Activated effector memory CD4-positive, alpha-beta T cell treated with Interleukin-2 at 50 U/mL for 16 hours (primary cell): Measurements from ENCODE around the gene SPACA4.
A peak's percentile ranks its signal among the peaks of the same experiment; 100 is the strongest.

Source experiments
- DNase-seq: peaks from one replicate; pipeline ENCODE4 v3.0.0-alpha.2; 2020

The SPACA4 gene

DNA sequence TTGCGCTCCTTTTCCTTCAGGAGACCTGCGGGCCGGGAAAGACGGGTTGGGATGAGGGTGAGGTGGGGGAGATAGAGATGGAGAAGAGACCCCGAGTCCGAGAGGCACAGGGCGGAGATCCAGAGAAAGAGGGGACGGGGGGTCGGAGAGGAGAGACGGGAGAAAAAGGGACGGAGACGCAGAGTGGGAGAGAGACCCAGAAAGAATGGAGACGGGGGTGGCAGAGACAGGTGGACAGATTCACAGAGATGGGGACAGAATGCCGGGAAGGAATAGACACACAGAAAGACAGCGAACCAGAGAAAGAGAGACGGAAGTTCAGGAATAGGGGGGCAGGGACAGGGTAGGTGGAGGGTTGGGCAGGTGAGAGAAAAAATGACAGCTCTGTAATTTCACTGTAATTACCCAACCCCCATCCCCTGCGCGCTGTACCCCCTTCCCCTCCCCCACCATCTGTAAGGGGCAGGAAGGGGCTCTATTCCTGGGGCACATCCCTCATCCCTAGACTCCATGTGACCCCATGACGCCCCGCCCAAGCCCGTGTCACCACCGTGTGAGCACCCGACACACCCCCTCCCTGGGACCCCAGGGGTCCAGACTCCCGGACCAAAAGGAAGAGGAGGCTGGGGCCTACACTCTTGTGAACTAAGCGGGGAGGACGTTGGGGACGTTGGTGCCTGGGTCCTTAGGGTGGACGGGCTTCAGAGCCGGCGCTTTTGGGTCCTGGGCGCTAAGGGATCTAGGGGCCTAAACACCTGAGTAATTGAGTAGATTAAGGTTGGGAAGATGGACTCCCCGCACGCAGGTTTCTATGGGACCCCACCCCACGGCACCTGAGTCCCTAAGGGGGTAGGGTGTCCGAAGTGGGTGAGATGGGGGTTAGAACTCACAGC, 29.7 kb downstream of the SPACA4 start:
- no peak for DNase-seq

DNA sequence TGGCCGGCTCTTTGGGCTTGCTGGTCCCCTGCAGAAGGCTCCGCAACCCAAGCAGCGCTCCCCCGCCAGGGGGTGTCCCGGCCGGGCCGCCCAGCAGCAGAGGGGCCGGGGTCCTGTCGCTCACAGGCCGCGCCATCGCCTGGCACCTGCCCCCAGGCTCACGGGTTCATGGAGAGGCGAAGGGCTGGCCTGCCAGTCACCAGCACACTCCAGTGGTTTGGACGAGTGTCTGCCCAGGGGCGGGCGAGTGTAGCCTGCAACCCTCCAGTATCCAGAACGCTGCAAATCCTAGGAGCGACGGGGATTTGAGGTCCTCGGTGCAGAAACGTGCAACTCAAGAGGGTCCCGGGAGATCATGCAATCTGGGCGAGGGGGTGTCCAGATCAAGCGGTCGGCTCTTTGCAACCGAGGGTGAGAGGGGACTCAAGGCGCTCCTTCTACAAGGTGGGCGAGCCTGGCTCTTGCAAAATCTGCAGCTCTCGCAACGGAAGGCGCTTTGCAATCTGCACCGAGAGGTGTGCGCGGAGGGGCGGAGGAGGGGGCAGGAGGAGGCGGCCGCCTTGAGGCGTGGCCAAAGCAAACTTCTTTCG, 30.4 kb downstream of the SPACA4 start, which contains the start of gene DBP:
Gene DBP, minus strand, starts transcription at position 521 of the 590 bp plus-strand sequence. Its CDS starts 385 bp downstream, at position 136.
- no peak for DNase-seq

DNA sequence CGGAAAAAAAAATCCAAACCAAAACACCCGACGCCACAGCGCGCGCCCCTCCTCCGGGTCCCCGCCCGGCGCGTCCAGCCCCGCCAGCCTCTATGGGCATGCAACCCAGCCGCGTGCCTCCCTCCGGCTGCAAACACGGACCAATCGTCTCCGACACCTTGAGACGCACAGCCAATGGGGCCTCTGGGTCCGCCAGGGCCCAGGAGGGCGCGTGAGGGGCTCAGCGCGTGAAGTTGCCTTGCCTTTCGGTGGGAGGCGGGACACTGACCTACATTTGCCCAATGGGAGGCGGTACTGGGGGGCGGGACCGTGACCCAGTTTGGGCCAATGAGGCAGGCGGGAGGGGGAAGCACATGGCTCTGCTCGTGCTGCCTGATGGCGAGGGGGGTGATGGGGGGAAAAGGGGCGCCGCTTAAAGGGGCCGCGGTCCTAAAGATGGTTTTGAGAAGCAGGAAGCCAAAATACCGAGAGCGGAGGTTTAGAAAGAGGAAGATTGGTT, 31.0 kb downstream of the SPACA4 start:
- peak; percentile 100 for DNase-seq

DNA sequence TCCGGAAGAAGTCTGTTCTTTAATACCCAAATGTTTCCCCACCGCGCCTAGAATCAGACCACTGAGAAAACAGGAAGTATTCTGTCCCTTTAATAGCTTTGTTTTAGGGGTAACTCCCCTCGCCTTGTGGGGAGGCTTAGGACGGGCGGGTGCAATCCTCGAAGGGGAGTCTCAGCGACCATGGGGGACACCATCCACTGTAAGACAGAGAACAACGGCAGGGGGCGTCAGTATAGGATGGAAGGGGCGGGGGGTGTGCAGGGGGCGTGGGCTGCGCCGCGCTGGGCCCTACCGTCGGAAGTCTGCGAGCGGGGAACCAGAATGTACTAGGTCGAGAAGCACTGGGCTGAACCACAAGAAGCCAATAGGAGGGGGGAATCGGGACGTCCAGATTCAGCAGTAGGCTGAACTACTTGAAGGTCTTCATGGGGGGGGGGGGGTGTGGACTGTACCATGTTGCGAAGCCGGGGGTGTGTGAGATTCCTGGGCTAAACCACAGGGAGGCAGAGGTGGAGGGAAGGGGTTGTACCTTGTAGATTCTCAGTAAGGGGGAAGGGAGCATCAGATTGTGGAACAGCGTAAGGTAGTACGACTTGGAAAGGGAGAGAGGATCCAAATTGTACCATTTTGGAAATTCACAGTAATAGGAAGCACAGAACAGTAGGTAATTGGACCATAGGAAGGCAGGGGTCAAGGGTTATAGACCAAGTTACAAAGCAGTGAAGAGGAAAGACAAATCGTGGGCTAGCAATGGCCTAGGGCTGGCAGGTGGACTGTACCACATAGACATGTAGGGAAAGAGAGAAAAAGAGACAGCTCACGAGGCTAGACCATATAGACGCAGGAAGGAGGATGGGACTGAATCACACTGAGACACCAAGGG, 31.6 kb downstream of the SPACA4 start:
- DNase-seq = peak; percentile 74

DNA sequence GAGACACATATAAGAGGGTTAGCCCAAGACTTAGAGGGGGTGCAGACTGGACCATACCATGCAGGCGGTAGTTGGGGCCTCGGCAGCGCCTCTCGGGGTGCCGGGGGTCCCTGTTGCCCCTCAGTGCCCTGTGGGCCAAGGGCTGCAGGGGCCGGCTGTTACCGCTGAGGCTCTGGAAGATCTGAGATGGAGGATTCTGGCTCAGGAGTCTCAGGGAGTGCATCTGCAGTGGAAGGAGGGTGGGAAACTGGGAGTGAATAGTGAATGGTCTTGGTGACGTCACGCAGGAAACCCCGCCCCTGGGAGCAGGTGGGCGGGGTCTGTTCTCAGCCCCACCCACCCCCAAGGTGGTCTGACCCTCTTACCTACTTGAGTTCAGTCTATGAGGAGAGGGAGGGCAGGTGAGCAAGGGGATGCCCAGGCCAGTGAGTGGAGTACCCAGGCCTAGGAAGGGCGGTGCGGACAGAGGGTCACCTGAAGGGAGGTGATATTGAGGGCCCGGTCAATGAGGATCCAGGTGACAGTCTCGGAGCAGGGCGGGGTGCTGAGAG, 32.4 kb downstream of the SPACA4 start:
- no peak for DNase-seq

DNA sequence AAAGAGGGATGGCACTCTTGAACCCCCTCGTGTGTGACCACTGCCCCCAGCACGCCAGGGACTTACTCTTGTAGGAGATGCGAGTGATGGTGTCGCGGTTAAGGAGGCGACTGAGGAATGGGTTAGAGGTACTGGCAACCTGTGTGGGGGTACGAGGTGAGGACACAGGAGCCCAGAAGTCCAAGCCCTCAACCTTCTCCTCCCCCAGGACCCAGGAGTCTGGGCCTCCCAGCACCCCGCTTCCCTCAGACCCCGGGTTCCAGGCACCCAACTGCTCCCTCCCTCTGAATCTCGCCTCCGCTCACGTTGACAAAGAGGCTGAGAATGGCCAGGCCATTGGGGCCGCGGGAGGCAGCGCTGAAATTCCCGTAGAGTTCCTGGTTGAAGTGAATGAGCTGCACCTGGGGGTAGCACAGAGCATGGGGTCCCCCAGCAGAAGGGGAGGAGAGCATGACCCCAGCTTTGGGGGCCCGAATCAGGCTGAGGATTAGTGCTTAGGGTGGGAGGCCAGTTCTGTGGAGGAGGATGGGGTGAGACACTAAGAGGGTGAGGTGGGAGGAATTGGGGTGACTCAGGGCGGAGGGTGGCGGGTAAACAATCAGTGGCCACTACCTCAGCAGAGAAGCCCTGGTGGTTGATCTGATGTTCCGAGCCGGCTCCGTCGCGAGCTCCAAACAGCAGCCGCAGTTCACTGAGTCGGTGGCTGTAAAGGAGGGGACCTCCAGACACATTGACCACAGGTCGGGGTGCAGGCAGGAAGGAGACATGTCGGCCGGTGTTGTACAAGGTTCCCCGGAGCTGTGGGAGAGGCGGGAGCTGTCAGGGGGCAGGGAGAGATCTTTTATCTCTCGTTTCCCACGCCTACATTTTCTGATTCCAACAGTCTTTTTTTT, 33.2 kb downstream of the SPACA4 start:
- DNase-seq = no peak

DNA sequence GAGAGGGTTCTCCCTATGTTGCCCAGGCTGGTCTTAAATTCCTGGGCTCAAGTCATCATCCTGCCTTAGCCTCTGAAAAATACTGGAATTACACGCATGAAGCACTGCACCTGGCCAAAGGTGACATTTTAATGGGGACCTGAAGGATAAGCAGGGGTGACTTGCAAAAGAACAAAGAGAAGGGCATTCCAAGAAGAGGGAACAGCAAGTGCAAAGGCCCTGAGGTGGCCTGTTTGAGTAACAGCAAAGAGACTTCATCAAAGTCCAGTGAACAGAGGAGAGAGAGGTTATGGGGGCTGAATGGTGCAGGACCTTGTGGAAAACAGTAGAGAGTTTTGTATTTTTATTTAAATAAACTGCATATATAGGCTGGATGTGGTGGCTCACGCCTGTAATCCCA, 35.3 kb downstream of the SPACA4 start:
- no peak for DNase-seq

DNA sequence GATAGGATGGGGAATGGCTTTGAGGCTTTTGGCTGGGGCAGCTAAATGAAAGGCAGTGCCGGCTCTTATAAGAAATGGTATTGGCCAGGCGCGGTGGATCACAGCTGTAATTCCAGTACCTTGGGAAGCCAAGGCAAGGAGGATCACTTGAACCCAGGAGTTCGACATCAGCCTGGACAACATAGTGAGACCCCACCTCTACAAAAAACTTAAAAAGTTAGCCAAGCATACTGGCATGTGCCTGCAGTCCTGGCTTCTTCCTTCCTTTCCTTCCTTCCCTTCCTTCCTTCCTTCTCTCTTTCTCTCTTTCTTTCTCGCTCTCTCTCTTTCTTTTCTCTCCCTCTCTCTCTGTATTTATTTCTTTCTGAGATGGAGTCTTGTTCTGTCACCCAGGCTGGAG, 36.3 kb downstream of the SPACA4 start:
- DNase-seq = no peak

DNA sequence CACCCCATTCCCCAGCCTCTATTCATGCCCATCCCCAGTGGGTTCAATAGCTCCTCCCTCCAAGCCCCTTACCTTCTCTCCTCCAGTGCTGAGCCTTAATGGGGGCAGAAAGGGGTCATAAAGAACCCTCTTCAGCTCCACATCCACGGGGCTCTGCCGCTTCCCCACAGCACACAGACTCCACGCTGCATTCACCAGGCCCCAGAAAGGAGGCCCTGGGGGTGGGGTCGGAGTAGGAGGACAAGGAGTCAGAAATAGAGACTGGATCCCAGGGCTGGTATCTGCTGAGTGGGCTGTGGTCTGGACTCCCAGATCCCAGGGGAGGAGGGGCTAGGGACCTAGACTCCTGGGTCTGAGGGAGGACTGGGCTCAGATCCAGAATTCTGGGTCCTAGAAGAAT, 37.8 kb downstream of the SPACA4 start:
- no peak for DNase-seq

DNA sequence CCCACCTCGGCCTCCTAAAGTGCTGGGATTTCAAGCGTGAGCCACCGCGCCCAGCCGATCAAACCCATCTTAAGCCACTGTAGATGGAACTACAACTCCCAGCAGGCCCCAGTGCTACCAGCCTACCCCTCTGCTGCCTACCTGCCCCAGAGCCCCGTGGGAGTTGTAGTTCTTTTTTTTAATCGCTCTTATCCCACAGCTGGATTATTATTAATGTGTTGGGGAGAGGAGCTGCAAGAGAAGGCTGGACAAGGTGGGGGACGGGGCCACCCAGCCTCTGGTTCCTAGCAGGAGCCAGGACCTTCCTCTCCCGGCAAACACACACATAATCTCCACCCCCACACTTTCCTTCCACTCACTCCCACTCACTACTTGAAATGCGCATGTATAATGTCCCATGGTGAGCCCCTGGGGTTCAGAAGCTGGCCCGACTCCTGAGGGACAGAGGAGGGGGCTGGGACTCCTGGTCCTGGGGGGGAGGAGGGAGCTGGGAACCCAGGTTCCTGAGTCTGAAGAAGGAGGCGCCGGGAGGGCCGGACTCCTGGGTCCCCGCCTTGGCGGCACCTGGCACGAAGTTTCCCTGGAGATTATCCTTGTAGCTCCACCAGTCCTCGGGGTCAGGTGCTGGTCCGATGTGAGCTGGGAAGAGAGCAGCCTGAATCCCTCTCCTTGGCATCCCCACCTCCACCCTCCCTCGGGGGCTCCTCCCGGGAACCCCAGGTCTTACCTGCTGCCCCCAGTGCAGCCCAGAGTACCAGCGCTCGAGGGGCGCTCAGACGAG, 38.5 kb downstream of the SPACA4 start:
- peak; percentile 58 for DNase-seq

DNA sequence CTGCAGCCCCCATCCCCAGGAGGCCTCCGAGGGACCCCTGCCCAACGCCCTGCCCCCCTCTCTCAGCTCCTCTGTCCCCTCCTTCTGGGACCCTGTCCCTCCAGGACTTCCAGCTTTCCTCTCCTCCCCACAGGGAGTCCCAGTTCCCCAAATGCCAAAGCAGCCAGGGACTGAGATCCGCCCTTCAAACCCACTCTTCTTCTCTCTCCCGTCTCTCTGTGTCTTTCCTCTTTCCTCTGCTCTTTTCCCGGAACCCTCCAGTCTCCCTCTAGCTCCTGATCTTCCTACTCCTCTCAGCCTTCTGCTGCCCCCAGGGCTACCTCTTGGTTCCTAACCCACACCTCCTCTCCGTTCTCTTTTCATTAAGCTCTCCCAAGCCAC, 39.1 kb downstream of the SPACA4 start:
- DNase-seq = no peak

DNA sequence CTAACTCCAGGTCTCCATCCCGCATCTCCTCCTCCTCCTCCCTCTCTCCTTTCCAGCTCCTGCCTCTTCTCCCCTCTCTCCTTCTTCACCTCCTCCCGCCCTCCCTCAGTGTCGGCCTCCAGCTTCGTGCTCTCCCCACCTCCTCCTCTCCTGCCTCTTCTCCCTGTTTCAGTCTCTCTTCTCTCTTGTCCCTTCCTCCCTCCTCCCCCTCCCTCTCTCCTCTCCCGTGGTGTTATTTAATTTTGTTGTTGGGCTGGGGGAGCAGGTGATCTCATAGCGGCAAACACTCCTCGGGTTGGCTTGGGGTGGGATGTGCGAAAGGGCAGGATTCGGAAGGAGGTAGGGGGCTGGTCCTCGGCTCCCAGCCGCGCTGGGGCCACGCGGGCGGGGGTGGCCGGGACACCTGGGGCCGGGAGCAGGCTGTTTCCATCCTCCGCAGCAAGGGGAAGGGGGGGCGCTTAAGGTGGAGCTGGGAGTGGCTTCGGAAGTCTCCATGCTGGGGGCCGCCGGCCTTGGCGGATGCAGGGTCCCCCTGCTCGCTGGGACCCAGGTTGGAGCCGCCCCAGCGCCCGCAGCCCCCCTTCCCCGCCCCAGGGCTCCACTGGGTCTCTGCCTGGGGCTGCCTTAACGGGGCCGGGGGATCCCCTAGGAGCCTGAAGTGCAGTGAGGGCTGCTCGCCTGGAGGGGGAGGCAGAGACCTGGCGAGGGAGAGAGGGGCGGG, 39.6 kb downstream of the SPACA4 start, which contains the start of gene CA11:
Gene CA11, minus strand, starts transcription at position 187 of the 721 bp plus-strand sequence. CDS start 555 bp downstream, outside the sequence.
- DNase-seq = peak; percentile 89

DNA sequence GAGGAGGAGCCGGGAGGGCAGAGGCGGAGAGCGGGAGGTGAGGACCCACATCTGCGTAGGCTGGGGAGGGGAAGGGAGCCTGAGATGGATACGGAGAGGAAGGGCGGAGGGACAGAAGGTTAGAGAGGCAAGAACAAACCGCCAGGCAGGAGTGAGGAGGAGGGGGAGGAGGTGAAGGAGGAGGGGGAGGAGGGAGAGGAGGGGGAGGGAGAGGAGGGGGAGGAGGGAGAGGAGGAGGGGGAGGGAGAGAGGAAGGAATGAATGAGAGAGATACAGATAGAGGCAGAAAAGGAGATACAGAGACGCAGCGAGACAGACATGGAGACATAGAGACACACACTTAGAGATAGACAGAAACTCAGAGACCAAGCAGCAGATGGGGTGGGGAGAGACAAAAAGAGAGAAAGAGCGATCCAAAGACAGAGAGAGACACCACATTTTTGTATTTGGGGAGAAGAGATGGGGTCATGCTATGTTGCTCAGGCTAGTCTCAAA, 40.2 kb downstream of the SPACA4 start:
- DNase-seq = no peak

DNA sequence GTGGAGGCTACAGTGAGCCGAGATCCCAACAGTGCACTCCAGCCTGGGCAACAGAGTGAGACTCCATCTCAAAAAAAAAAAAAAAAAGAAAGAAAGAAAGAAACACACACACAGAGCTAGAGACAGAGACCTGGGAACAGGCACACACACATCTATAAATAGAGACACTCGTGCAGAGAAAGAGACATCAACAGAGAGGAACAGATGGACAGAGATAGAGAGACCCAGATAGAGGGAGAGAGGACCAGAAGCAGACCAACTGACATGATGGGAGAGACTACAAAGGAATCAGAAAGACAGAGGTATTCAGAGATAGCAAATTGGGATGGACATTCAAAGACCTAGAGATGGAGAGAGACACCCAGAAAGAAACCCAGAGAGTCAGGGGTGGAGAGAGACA, 41.6 kb downstream of the SPACA4 start:
- no peak for DNase-seq

DNA sequence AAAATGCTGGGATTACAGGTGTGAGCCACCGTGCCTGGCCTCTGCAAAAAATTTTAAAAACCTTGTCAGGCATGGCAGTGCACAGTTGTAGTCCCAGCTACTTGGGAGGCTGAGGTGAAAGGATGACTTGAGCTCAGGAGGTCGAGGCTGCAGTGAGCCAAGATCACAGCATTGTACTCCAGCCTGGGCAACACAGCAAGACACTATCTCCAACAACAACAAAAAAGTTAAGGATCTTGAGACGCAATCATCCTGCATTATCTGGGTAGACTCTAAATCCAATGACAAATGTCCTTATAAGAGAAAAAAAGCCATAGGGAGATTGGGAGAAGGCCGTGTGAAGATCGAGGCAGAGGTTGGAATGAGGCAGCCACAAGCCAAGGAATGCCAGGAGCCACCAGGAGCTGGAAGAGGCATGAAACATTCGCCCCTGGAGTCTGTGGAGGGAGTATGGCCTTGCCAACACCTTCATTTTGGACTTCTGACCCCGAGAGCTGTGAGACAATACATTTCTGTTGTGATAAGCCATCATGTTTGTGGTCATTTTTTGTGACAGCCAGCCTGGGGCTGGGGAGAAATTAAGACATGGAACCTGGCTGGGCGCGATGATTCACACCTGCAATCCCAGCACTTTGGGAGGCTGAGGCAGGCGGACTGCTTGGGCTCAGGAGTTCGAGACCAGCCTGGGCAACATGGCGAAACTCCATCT, 44.6 kb downstream of the SPACA4 start:
- DNase-seq = no peak

DNA sequence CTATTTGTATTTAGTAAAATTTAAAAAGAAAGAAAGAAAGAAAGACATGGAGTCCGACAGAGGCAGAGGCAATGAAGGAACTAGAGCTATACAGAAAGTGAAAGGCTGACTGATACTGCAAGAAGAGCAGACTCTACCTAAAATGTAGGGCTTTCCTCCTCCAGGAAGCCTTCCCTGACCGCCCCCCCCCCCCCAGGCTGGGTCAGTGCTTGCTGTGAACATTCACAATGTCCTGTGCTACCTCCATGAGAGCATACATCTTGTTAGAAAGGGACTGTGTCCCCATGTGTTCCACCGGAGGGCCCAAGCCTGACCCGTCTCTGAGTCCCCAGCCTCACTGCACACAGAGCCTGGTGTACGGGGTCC, 45.1 kb downstream of the SPACA4 start:
- DNase-seq = no peak

DNA sequence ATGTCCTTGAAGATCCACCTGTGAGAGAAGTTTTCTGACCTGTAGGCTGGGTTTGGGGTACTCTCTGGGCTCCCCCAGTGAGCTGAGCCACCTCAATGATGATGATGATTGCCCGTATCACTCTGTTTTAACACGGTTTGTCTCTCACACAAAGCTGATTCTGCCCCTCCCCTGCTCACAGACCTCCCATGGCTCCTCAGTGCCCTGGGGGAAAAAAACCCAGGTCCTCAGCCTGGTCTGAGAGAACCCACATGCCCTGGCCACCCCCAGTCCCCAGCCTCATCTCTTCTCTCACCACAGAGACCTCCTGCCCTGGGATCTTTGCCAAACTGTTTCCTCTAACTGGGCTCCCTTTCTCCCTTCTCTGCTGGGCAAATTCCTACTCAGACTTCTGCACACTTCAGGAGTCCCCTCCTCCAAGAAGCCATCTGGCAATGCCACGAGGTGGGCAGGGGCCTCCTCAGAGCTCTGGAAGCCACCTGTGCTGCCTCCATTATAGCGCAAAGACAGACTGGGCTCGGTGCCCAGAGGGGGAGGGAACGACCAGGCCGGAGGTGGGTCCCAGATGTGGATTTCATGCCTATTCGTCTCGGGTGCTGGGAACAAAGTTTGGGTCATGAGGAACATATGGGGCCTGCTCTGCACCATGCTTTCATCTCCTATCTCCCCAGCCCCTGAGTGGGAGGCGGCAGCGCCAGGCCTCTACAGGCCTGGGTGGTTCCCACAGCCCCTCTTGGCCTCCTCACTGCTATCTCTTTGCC, 47.9 kb downstream of the SPACA4 start:
- DNase-seq = no peak

DNA sequence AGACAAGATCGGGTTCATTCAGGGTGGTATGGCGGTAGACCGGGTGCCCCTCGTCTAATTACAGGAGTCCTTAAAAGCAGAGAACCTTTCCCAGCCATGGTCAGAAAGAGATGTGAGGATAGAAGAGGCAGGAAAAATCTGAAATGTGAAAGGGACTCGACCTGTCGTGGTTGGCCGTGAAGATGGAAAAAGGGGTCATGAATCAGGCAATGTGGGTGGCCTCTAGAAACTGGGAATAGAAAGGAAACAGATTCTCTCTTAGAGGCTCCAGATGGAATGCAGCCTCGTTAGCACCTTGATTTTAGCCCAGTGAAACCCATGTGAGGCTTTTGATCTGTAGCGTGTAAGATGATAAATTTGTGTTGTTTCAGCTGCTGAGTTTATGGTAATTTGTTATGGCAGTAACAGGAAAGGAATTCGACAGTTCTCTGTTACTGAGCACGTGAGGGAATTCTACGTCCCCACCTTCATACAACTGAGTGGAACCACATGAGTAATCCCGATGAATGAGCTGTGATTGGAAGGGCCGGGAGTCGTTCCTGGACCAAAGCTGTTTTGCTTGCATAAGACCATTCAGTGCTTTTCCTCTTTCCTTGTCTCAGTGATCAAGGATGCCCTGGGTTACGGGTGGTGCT, 50.4 kb downstream of the SPACA4 start:
- no peak for DNase-seq
